Ovary (tissue), 9 donors: ENCODE data around the gene SHC3. TPM values are rescaled to one million over a fixed set of nuclear protein-coding genes. Genes with fewer than 3 reads are reported as not detected.

Experiments used
- DNase-seq, 5 donors: peaks; one replicate each; pipeline ENCODE4 v3.0.0-alpha.2; 2019 to 2020
- H3K27ac ChIP-seq, 2 donors: fragments of 200-600 bp; one replicate each; pipeline versions ENCODE4 v1.5.1 to v1.8.0; 2019 to 2022
- H3K27me3 ChIP-seq: fragments of 200-600 bp; one replicate; pipeline ENCODE4 v1.8.0; 2022
- H3K36me3 ChIP-seq: fragments of 200-600 bp; sonication (generic); one replicate; pipeline ENCODE4 v1.5.1; 2019
- H3K4me1 ChIP-seq: one replicate; pipeline ENCODE4 v1.8.1; 2013; ENCODE audit warnings: mild to moderate bottlenecking, moderate library complexity; ENCODE audit not compliant: insufficient read depth
- H3K4me3 ChIP-seq: fragments of 200-600 bp; sonication (generic); one replicate; pipeline ENCODE4 v1.5.1; 2017
- H3K9me3 ChIP-seq, 2 donors: fragments of 200-600 bp in 1 of 2; sonication (generic) in 1 of 2; one replicate each; pipeline versions ENCODE4 v1.5.1 to v1.8.1; 2013 to 2019; ENCODE audit warnings: mild to moderate bottlenecking in 1 of 2, moderate library complexity in 1 of 2
- CTCF ChIP-seq, 3 donors: fragments of 450-650 bp in 2 of 3; fragments of 200-600 bp in 1 of 3; IDR thresholded peaks; one replicate each; pipeline versions ENCODE4 v1.5.1 to v1.8.0; 2016 to 2022; ENCODE audit warnings: antibody characterized with exemption in 3 of 3, mild to moderate bottlenecking in 1 of 3
- EP300 ChIP-seq: sonication (generic); formaldehyde crosslinking; IDR thresholded peaks from one replicate; pipeline ENCODE4 v1.6.1; 2017; ENCODE audit warnings: antibody characterized with exemption
- POLR2A ChIP-seq: fragments of 450-650 bp; IDR thresholded peaks from one replicate; pipeline ENCODE4 v1.6.1; 2017; ENCODE audit warnings: antibody characterized with exemption, mild to moderate bottlenecking, moderate library complexity
- WGBS, 3 donors: extraction: QIAGEN DNeasy Blood & Tissue Kit in 1 of 3; methylation state at CpG; one replicate each; pipeline versions ENCODE4 v1.1.5 to v1.1.7; 2013 to 2017; 5-methylcytosine and 5-hydroxymethylcytosine counted together
- intact Hi-C, 4 donors: fragments of 100-400 bp; cut with DNase I; formaldehyde crosslinking; loops; one replicate each; pipeline versions ENCODE4 v1.11.0 to v1.15.1; 2022 to 2023
- polyA plus RNA-seq, 2 donors: library from polyadenylated mRNA; stranded (reverse); fragments of 200-250 nt in 1 of 2; fragments of 350-450 nt in 1 of 2; fragmentation: Illumina TruSeq in 1 of 2; extraction: RNeasy Lipid Tissue Mini Kit (QIAGEN cat#74804) in 1 of 2; gene quantifications; one replicate each; pipeline ENCODE4 v1.2.3, GENCODE V29; 2013 to 2014
- total RNA-seq, 7 donors: library from RNA; depleted of rRNA in 2 of 7; stranded (reverse); fragments of >200 nt in 2 of 7; fragmentation: NEBNext Ultra II Directional in 3 of 7; extraction: Animal tissue kit (Norgen Biotek cat#: 25700) in 3 of 7; gene quantifications; one replicate each; pipeline versions ENCODE4 v1.1.0 to v1.2.4, GENCODE V29; 2016 to 2023
- donor health status: DM: no; HTN: no; CAD: no; lungs with moderate emphysema.
- donor health status: DM: no; HTN: no; CAD: no.
- donor health status: Bipolar disorder and iron deficiency.
- donor health status: DM: yes; HTN: yes; CAD: no.
- donor health status: DM: no; HTN: no; CAD: no.
- donor health status: DM: yes; HTN: yes; CAD: no.

The SHC3 gene
- total and polyA plus RNA-seq, 9 donors = 0.05 to 1.0 (median 0.46) TPM

DNA sequence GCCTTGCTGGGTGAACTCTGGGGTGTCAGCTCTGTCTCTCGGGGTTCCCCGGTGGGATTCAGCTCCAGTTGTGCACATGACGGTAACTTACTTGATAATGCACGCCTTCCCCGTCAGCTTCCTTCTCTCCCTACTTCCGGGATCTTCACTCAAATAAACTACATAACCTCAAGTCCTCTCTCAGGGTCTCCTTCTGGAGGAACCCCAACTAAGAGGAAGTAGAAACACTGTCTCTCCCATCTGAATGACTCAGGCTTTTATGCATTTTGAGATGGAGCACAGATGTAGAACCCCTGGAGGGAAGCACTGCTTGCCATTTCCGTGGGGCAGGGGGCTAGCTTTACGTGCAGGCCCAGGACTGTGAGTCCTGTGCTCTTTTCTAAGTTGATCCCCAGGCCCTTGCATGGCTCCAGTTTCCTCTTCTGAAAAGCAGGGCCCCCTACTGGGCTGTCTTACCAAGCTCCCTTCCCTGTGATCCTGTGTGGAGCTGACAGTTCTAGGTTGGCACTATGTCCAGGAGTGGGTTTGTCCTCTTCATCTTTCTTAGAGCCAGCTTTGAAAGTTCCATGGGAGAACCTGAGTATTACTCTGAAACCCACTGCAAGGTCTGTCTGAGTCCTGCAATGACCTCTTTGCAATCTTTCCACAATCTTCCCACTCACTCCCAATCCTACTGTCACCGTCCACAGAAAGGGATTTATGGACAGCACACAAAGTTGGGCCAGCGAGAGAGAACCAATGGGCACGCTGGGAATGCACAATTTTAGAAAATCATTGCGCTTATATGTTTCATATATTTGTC lies 169.7 kb downstream of the SHC3 start:
- no peak for TF ChIP-seq CTCF (IDR thresholded peaks at IDR 0.05)
- TF ChIP-seq POLR2A = no peak
- no peak for TF ChIP-seq EP300
- Histone ChIP-seq H3K36me3 (no peaks in the 10 kb centered on the region), H3K4me3 (no peak overlapping the region), H3K27me3 (no peaks in the 10 kb centered on the region), H3K4me1 (no peaks in the 10 kb centered on the region), H3K9me3 (no peaks in the 10 kb centered on the region), H3K27ac (no peak overlapping the region)
- intact Hi-C loops = no loop called here
- 84 to 90% (median 89%) methylated on average over 12 of the region's 12 CpGs for WGBS, 3 donors
- DNase-seq = no peak

- DNase-seq = no peak
- WGBS, 3 donors = 81 to 92% (median 90%) methylated on average over 9 of the region's 9 CpGs
- no peak overlapping the region for H3K4me3 ChIP-seq
- no peaks in the 10 kb centered on the region for H3K36me3 ChIP-seq
- H3K27me3 ChIP-seq = no peaks in the 10 kb centered on the region
- intact Hi-C loops = no loop called here
- no peaks in the 10 kb centered on the region for H3K9me3 ChIP-seq
- TF ChIP-seq POLR2A (no peak), CTCF (IDR thresholded peaks at IDR 0.05) (no peak), EP300 (no peak)
- no peak overlapping the region for H3K27ac ChIP-seq
- H3K4me1 ChIP-seq = no peaks in the 10 kb centered on the region
Measured at GRCh38 chr9:89008055-89008743, 170.4 kb downstream of the SHC3 start.

DNA sequence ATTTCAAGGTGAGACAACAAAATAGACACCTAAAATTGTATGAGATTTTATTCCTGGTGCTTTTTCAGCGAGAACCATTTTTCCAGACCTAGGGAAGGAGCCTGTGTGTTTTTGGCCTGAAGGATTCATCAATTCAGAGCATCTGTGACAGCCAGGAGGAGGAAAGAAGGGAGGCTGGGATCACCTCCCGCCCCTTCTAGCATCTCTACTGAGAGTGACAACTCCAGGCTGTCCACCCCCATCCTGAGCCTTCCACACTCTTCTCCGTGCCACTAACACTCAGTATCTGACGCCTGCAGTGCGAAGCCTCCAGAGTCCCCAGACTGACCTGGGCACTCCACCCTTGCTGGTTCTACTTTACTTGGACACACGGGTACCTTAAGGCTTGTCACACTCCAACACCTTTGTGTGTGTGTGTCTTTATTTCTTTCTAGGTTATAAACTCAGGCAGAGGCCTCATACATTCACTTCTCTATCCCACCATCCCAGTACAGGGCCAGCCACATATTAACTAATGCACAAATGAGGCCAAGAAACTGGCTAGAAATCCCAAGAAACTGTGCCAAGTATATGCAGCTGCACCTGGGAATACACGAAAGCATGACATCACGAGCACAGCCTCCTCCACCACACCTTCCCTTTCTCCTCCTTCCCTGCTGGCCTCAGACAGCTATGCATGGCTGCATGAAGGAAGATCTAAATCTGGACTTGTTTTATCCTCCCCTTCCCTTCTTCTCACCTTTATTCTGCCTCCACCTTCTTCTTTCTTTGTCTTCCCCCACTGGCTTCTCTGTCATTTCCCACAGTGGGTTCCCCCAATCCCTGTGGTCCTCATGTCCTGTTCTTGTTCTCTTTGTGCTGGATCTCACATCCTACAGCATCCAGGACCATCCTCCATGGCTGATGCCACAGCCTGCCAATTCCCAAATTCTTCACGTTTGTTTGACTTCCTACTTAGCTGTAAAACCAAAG lies 171.3 kb downstream of the SHC3 start:
- Histone ChIP-seq H3K9me3 (no peaks in the 10 kb centered on the region), H3K4me3 (no peak overlapping the region), H3K36me3 (no peaks in the 10 kb centered on the region), H3K27ac (no peak overlapping the region), H3K4me1 (no peaks in the 10 kb centered on the region), H3K27me3 (no peaks in the 10 kb centered on the region)
- no peak for TF ChIP-seq EP300
- TF ChIP-seq POLR2A = no peak
- no peak for TF ChIP-seq CTCF (IDR thresholded peaks at IDR 0.05)
- no peak for DNase-seq
- 77 to 84% (median 82%) methylated on average over 9 of the region's 9 CpGs for WGBS, 3 donors
- intact Hi-C loops = no loop called here

GRCh38 chr9:89006267-89006666 lies 172.4 kb downstream of the SHC3 start:
- Histone ChIP-seq H3K9me3 (no peaks in the 10 kb centered on the region), H3K4me3 (no peak overlapping the region), H3K27ac (no peak overlapping the region), H3K27me3 (no peaks in the 10 kb centered on the region), H3K4me1 (no peaks in the 10 kb centered on the region), H3K36me3 (no peaks in the 10 kb centered on the region)
- TF ChIP-seq EP300 (no peak), CTCF (IDR thresholded peaks at IDR 0.05) (no peak)
- WGBS, 3 donors = 1 to 4% (median 4%) methylated on average over 2 of the region's 2 CpGs
- DNase-seq = no peak
- intact Hi-C loops = no loop called here
